ENCODE results near the gene ATAD3C. TPM values are rescaled to one million over a fixed set of nuclear protein-coding genes. Genes with fewer than 3 reads are reported as not detected.
"Not testable (repeated sequence)": the region's sequence is repeated elsewhere in the genome, so short reads cannot be mapped to it uniquely, and the experiment has no call there.

ATAD3C gene
- total RNA-seq, 1 experiment from 2014 or later, result not detected

GRCh38 chr1:1438531-1439381 is 10.7 kb upstream of the ATAD3C start:
- no peak for DNase-seq (ENCODE audit: low read depth in 1 of 2, low spot score in 2 of 2)
- Histone ChIP-seq H3K36me3 (no peaks in the 10 kb centered on the region), H3K9me3 (replicated peaks) (no peaks in the 10 kb centered on the region), H3K4me1 (replicated peaks) (peaks cover 7% of the 10 kb centered on the region), H3K27ac (no peak overlapping the region), H3K4me3 (no peak overlapping the region), H3K27me3 (replicated peaks) (peaks cover 3% of the 10 kb centered on the region)

GRCh38 chr1:1439546-1440261 is 9.8 kb upstream of the ATAD3C start:
- Histone ChIP-seq H3K4me3 (no peak overlapping the region), H3K27me3 (replicated peaks) (peaks cover 3% of the 10 kb centered on the region), H3K36me3 (no peaks in the 10 kb centered on the region), H3K4me1 (replicated peaks) (peaks cover 7% of the 10 kb centered on the region), H3K27ac (no peak overlapping the region), H3K9me3 (replicated peaks) (no peaks in the 10 kb centered on the region)
- no peak for DNase-seq (ENCODE audit: low read depth in 1 of 2, low spot score in 2 of 2)

GRCh38 chr1:1440262-1441001 is 9.1 kb upstream of the ATAD3C start:
- Histone ChIP-seq H3K27me3 (replicated peaks) (peaks cover 3% of the 10 kb centered on the region), H3K36me3 (no peaks in the 10 kb centered on the region), H3K4me3 (no peak overlapping the region), H3K9me3 (replicated peaks) (no peaks in the 10 kb centered on the region), H3K4me1 (replicated peaks) (peaks cover 5% of the 10 kb centered on the region), H3K27ac (no peak overlapping the region)
- no peak for DNase-seq (ENCODE audit: low read depth in 1 of 2, low spot score in 2 of 2)

GRCh38 chr1:1441002-1441888 is 8.2 kb upstream of the ATAD3C start:
- H3K9me3 ChIP-seq (replicated peaks), result no peaks in the 10 kb centered on the region
- DNase-seq (ENCODE audit: low read depth in 1 of 2, low spot score in 2 of 2), result peak; percentile 52 to 60
- no peak overlapping the region for H3K27ac ChIP-seq
- peaks cover 3% of the 10 kb centered on the region for H3K4me1 ChIP-seq (replicated peaks)
- no peaks in the 10 kb centered on the region for H3K36me3 ChIP-seq
- peaks cover 2% of the 10 kb centered on the region for H3K27me3 ChIP-seq (replicated peaks)
- H3K4me3 ChIP-seq, result no peak overlapping the region

- Histone ChIP-seq H3K36me3 (no peaks in the 10 kb centered on the region), H3K4me1 (replicated peaks) (peaks cover 3% of the 10 kb centered on the region), H3K27me3 (replicated peaks) (no peaks in the 10 kb centered on the region; the same call in 1 of the 2 replicates), H3K4me3 (no peak overlapping the region), H3K27ac (no peak overlapping the region), H3K9me3 (replicated peaks) (no peaks in the 10 kb centered on the region)
- DNase-seq (ENCODE audit: low read depth in 1 of 2, low spot score in 2 of 2), result no peak
Observed at GRCh38 chr1:1442069-1442770, 7.3 kb upstream of the ATAD3C start.

- H3K4me1 ChIP-seq (replicated peaks); H3K27ac ChIP-seq; H3K36me3 ChIP-seq; H3K9me3 ChIP-seq (replicated peaks); DNase-seq (ENCODE audit: low read depth in 1 of 2, low spot score in 2 of 2); H3K27me3 ChIP-seq (replicated peaks); H3K4me3 ChIP-seq: not testable (repeated sequence)
Observed at GRCh38 chr1:1446631-1447030, 2.9 kb upstream of the ATAD3C start.

GRCh38 chr1:1450616-1451015 is 1.1 kb downstream of the ATAD3C start:
- H3K36me3 ChIP-seq; H3K4me3 ChIP-seq; H3K4me1 ChIP-seq (replicated peaks); H3K27ac ChIP-seq; H3K27me3 ChIP-seq (replicated peaks); H3K9me3 ChIP-seq (replicated peaks); DNase-seq (ENCODE audit: low read depth in 1 of 2, low spot score in 2 of 2): not testable (repeated sequence)

- H3K27me3 ChIP-seq (replicated peaks), result peaks cover 7% of the 10 kb centered on the region; the same call in 1 of the 2 replicates
- DNase-seq (ENCODE audit: low read depth in 1 of 2, low spot score in 2 of 2), result no peak
- no peak overlapping the region for H3K27ac ChIP-seq
- no peak overlapping the region for H3K4me3 ChIP-seq
- H3K36me3 ChIP-seq, result no peaks in the 10 kb centered on the region
- no peaks in the 10 kb centered on the region for H3K9me3 ChIP-seq (replicated peaks)
- H3K4me1 ChIP-seq (replicated peaks), result no peaks in the 10 kb centered on the region
Observed at GRCh38 chr1:1451696-1452364, 2.3 kb downstream of the ATAD3C start.

GRCh38 chr1:1452365-1452739 is 2.9 kb downstream of the ATAD3C start:
- not testable (repeated sequence) for DNase-seq (ENCODE audit: low read depth in 1 of 2, low spot score in 2 of 2); H3K27ac ChIP-seq; H3K4me3 ChIP-seq; H3K9me3 ChIP-seq (replicated peaks); H3K4me1 ChIP-seq (replicated peaks); H3K36me3 ChIP-seq; H3K27me3 ChIP-seq (replicated peaks)

- DNase-seq (ENCODE audit: low read depth in 1 of 2, low spot score in 2 of 2), result no peak
- H3K4me3 ChIP-seq, result no peak overlapping the region
- peaks cover 7% of the 10 kb centered on the region; the same call in 1 of the 2 replicates for H3K27me3 ChIP-seq (replicated peaks)
- no peaks in the 10 kb centered on the region for H3K36me3 ChIP-seq
- H3K4me1 ChIP-seq (replicated peaks), result no peaks in the 10 kb centered on the region
- H3K9me3 ChIP-seq (replicated peaks), result no peaks in the 10 kb centered on the region
- H3K27ac ChIP-seq, result no peak overlapping the region
Observed at GRCh38 chr1:1452882-1453281, 3.4 kb downstream of the ATAD3C start.

- not testable (repeated sequence) for DNase-seq (ENCODE audit: low read depth in 1 of 2, low spot score in 2 of 2); H3K9me3 ChIP-seq (replicated peaks); H3K27me3 ChIP-seq (replicated peaks)
Observed at GRCh38 chr1:1454286-1455056, 5.0 kb downstream of the ATAD3C start.

More at GRCh38 chr1:1454286-1455056, 5.0 kb downstream of the ATAD3C start:
- not testable (repeated sequence) for H3K36me3 ChIP-seq; H3K4me1 ChIP-seq (replicated peaks); H3K27ac ChIP-seq; H3K4me3 ChIP-seq

All from SJSA1 (cell line).